ENCODE data around the gene RAVER2. TPM values are rescaled to one million over a fixed set of nuclear protein-coding genes. Genes with fewer than 3 reads are reported as not detected.

The RAVER2 gene
- total RNA-seq, 1 experiment from 2014 or later = 12.8 TPM

DNA sequence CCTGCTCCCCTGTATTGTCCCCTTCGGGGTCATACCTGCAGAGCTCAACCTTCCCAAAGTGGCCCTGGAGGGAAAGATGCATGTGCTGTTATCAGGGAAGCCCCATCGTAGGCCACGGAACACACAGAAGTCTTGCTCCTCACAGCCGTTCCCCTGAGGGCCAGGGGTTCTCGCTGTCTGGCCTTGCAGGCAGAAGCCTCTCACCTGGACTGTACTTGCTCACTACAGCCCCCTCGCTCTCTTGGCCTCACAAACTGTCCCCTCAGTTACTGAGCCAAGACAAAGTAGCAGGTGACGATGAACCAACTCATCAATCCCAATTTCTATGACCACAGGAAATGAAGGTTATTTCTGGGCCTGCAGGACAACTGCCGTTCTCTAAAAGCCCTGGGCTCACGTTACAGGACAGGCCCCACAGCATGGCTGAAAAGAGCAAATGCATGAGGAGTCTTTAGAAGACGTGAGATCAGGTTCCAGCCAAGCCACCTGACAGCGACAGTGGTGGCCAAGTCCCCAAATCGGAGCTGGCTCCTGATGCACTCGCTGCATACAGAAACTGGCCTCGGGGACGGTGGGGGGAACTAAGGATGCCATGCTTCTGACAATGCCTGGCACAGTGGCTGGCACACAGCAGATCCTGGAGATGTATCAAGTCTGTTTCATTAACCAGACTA is 95.0 kb downstream of the RAVER2 start:
- Mint-ChIP-seq H3K4me1 (ENCODE audit: low read depth, unreplicated experiment) (no peaks in the 10 kb centered on the region), H3K4me3 (ENCODE audit: low read depth, unreplicated experiment) (no peak overlapping the region), H3K9me3 (ENCODE audit: low read depth, unreplicated experiment) (no peaks in the 10 kb centered on the region), H3K36me3 (ENCODE audit: insufficient read depth, unreplicated experiment) (peaks cover 30% of the 10 kb centered on the region), H3K27ac (ENCODE audit: unreplicated experiment) (no peak overlapping the region), H3K27me3 (ENCODE audit: unreplicated experiment) (no peaks in the 10 kb centered on the region)
- CTCF ChIA-PET = no interaction called here
- TF ChIP-seq, protein P1, sequence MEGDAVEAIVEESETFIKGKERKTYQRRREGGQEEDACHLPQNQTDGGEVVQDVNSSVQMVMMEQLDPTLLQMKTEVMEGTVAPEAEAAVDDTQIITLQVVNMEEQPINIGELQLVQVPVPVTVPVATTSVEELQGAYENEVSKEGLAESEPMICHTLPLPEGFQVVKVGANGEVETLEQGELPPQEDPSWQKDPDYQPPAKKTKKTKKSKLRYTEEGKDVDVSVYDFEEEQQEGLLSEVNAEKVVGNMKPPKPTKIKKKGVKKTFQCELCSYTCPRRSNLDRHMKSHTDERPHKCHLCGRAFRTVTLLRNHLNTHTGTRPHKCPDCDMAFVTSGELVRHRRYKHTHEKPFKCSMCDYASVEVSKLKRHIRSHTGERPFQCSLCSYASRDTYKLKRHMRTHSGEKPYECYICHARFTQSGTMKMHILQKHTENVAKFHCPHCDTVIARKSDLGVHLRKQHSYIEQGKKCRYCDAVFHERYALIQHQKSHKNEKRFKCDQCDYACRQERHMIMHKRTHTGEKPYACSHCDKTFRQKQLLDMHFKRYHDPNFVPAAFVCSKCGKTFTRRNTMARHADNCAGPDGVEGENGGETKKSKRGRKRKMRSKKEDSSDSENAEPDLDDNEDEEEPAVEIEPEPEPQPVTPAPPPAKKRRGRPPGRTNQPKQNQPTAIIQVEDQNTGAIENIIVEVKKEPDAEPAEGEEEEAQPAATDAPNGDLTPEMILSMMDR (IDR thresholded peaks at IDR 0.05; ENCODE audit: unreplicated experiment) = no peak
- intact Hi-C loops (cut with micrococcal nuclease; ENCODE audit: unreplicated experiment) = no loop called here
- DNase-seq = no peak
- BruUV-seq (replicated peaks) = no TSS peak

DNA sequence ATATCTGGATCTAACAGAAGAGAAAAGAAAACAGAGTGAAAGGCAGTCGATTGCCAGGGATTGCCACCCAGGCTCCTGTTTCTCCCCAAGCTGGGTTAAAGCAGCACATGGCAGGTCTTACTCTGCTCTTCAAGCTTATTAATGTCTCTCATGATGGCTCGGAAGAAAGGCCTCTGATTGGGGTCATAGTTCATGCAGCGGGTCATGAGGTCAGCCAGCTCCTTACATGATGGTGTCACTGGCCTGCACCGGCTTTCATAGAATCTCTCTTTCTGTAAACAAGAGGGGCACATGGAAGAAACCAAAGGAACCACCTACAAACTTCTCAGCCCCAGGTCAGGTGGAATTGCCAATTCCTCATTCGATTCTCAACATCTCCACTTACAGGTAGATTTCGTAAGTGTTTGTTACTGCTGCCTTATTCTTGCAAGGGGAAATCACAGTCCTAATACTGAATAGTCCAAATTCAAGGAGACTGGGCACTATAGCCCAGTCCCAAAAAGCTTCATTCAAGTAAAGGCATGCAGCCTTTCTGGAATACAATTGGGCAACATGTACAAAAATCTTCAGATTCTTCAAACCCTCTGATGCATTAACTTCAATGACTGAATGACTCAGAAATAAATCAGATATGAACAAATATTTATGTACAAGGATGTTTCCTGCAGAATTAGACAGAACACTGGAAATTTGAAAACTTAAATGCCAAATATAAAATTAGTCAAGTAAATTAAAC is 96.6 kb downstream of the RAVER2 start:
- H3K36me3 Mint-ChIP-seq (ENCODE audit: insufficient read depth, unreplicated experiment) = peaks cover 31% of the 10 kb centered on the region
- no peaks in the 10 kb centered on the region for H3K4me1 Mint-ChIP-seq (ENCODE audit: low read depth, unreplicated experiment)

DNA sequence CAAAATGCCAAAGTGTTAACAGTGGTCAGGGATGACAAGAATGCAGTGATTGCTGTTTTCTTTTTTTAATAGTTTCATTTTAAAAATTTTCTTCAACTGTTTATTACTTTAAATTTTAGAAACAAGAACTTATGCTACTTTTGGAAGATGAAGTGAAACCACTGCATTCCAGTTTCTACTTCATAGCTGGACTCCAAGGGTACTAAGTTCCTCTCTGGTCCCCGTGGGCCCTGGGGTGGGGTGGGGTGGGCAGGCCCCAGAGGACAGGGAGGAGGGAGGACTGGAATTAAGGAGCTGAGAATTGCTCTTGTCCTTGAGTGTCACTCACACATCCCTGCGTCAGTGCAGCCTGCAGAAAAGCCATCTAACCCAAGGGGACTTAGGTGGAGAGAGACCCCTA is 97.3 kb downstream of the RAVER2 start:
- Mint-ChIP-seq H3K27me3 (ENCODE audit: unreplicated experiment) (no peaks in the 10 kb centered on the region), H3K36me3 (ENCODE audit: insufficient read depth, unreplicated experiment) (peaks cover 33% of the 10 kb centered on the region), H3K4me3 (ENCODE audit: low read depth, unreplicated experiment) (no peak overlapping the region), H3K9me3 (ENCODE audit: low read depth, unreplicated experiment) (no peaks in the 10 kb centered on the region), H3K4me1 (ENCODE audit: low read depth, unreplicated experiment) (no peaks in the 10 kb centered on the region), H3K27ac (ENCODE audit: unreplicated experiment) (no peak overlapping the region)
- no TSS peak for BruUV-seq (replicated peaks)
- intact Hi-C loops (cut with micrococcal nuclease; ENCODE audit: unreplicated experiment) = no loop called here
- TF ChIP-seq, protein P1 (IDR thresholded peaks at IDR 0.05; ENCODE audit: unreplicated experiment) = no peak
- no peak for DNase-seq
- CTCF ChIA-PET = no interaction called here

More for the DNA sequence above, 96.6 kb downstream of the RAVER2 start:
- TF ChIP-seq, protein P1 (IDR thresholded peaks at IDR 0.05; ENCODE audit: unreplicated experiment) = no peak
- no peaks in the 10 kb centered on the region for H3K27me3 Mint-ChIP-seq (ENCODE audit: unreplicated experiment)
- intact Hi-C loops (cut with micrococcal nuclease; ENCODE audit: unreplicated experiment) = no loop called here
- H3K27ac Mint-ChIP-seq (ENCODE audit: unreplicated experiment) = no peak overlapping the region
- no peak overlapping the region for H3K4me3 Mint-ChIP-seq (ENCODE audit: low read depth, unreplicated experiment)
- no TSS peak for BruUV-seq (replicated peaks)
- no peaks in the 10 kb centered on the region for H3K9me3 Mint-ChIP-seq (ENCODE audit: low read depth, unreplicated experiment)
- no peak for DNase-seq
- CTCF ChIA-PET = interaction anchor here (0.6 kb wide), 1 partner anchor 178 kb away, joined by 6 read pairs; no protein-coding TSS in a partner anchor

DNA sequence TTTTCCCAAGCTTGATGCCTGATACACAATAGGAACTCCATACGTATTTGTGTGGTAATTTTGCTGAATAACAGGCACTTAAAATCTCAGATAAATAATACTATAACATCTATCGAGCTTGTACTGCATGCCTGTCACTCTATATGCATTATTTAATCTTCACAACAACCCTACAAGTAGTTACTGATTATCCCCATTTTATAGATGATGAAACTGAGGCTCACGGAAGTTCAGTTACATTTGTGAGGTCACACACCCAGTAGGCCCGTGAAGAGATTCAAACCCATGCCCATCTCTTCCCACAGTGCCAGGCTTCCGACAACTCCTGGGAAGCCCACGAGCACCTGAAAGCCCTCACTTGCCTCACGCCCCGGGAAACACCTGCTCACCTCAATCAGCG is 98.8 kb downstream of the RAVER2 start:
- H3K27me3 Mint-ChIP-seq (ENCODE audit: unreplicated experiment) = no peaks in the 10 kb centered on the region
- no peaks in the 10 kb centered on the region for H3K9me3 Mint-ChIP-seq (ENCODE audit: low read depth, unreplicated experiment)
- intact Hi-C loops (cut with micrococcal nuclease; ENCODE audit: unreplicated experiment) = no loop called here
- DNase-seq = no peak
- CTCF ChIA-PET = no interaction called here
- no peak overlapping the region for H3K27ac Mint-ChIP-seq (ENCODE audit: unreplicated experiment)
- TF ChIP-seq, protein P1 (IDR thresholded peaks at IDR 0.05; ENCODE audit: unreplicated experiment) = no peak
- BruUV-seq (replicated peaks) = no TSS peak
- peaks cover 28% of the 10 kb centered on the region for H3K36me3 Mint-ChIP-seq (ENCODE audit: insufficient read depth, unreplicated experiment)
- no peaks in the 10 kb centered on the region for H3K4me1 Mint-ChIP-seq (ENCODE audit: low read depth, unreplicated experiment)
- no peak overlapping the region for H3K4me3 Mint-ChIP-seq (ENCODE audit: low read depth, unreplicated experiment)

Measured in Calu3 (cell line).